ENCODE measurements around the gene SSNA1.

SSNA1 gene

DNA sequence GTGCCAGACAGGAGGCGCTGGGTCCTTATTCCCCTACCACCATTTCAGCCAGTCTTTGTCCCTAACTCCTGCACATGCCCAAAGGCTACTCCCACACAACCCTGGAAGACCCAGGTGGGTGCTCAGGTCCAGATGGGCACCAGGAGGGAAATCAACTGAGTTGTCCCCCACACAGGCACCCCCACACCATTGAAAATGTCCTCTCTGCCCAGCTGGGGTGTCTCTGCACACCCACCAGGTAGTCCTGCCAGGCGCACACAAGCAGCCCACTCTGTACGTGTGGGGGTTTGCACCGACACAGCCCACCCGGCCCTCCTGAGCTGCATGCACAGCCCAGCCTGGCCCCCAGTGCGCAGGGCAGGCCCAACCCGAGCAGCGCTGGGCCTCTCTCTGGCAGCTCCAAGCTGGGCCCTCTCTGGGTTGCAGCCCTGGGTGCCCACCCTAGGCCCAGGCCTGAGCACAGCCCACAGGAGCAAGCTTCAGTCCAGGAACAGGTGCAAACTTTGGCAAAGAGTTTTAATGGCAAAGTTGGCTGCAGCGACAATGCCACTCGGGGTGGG is 31.4 kb downstream of the SSNA1 start:
- TF ChIP-seq CTCF (IDR thresholded peaks at IDR 0.05; ENCODE audit: control insufficient read depth, extremely low read depth, insufficient read depth), result no peak
- DNase-seq (ENCODE audit: low read depth), result no peak
- no peak overlapping the region for H3K4me3 ChIP-seq (ENCODE audit: low read depth, low read length)

GRCh38 chr9:137220317-137221094 is 32.0 kb downstream of the SSNA1 start:
- H3K4me3 ChIP-seq (ENCODE audit: low read depth, low read length), result no peak overlapping the region
- DNase-seq (ENCODE audit: low read depth), result no peak
- TF ChIP-seq CTCF (IDR thresholded peaks at IDR 0.05; ENCODE audit: control insufficient read depth, extremely low read depth, insufficient read depth), result no peak

- no peak for TF ChIP-seq CTCF (IDR thresholded peaks at IDR 0.05; ENCODE audit: control insufficient read depth, extremely low read depth, insufficient read depth)
These were observed 32.6 kb downstream of the SSNA1 start for GRCh38 chr9:137221095-137221505.

DNA sequence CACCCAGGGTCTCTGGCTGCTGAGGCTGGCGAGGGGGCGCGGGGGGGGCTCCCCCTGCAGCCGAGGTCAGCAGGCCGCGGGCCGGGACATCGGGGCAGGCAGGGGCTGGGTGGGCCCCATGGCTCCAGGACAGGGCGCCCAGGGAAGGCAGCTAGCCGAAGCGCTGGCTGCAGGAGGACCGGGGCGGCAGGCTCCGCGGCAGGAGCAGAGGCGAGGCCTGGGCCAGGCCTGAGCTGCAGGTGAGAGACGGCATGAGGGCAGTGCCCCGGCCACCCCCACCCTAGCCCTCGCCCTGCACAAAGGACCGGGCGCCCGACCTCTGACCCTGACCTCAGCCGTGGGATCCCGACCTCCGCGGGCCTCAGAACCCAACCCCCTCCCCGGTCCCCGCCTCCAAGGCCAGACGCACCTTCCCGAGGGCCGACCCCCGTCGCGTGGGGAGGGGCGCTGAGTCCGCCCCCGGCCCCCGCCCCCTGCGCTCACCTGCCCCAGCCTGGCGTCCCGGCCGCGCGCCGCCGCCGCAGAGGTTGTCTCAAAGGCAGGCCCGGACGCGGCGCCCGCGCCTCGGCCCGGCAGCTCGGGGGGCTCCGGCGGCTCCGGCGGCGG is 33.1 kb downstream of the SSNA1 start:
- no peak for DNase-seq (ENCODE audit: low read depth)
- H3K4me3 ChIP-seq (ENCODE audit: low read depth, low read length), result peak overlapping the region; percentile 50
- TF ChIP-seq CTCF (IDR thresholded peaks at IDR 0.05; ENCODE audit: control insufficient read depth, extremely low read depth, insufficient read depth), result no peak

More at GRCh38 chr9:137221095-137221505, 32.6 kb downstream of the SSNA1 start:
- peak overlapping the region; percentile 50 for H3K4me3 ChIP-seq (ENCODE audit: low read depth, low read length)
- DNase-seq (ENCODE audit: low read depth), result no peak

DNA sequence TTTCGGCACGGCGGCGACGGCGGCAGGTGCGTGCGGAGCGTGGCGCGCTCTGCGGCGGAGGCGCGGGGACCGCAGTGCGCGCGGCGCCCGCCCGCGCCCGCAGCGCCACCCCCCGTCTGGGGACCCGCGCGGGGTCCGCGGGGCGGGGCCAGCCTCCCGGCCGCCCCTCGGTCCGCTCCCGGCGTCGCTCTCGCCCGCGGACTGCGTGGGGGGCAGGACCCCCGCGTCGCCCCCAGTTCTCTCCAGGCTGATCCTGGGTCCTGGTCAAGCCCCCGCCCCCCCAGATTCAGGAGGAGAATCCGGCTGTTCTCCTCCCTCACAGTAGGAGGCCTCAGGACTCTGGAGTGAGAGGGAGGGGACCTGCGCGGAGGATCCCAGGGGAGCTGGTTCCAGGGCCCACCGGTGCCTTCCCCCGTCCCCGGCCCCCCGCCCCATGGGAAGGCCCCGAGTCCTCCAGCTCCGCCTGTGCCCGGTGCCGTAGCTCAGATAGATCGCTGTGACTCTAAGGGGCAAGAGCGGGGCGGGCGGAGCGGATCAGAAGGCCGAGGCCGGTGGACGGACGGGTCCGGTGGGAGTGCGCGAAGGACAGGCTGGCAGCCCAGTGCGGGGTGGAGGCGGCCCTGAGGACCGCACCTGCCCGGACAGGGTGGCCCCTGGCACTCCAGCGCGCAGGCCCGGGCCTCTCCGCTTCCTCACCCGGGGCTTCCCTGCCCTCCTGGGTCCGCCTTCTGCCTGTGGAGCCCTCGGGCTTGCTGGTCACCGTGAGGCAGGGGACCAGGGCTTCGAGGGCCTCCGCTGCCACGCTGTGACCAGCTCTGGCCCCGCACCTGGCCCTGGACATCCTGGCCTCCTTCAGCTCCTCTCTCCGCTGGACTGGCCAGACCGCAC is 34.0 kb downstream of the SSNA1 start, which contains the start of gene RNF208:
TSS of gene RNF208 (minus strand) at position 51 of the 888 bp plus-strand sequence. CDS start 1,028 bp downstream, outside the sequence.
- TF ChIP-seq CTCF (IDR thresholded peaks at IDR 0.05; ENCODE audit: control insufficient read depth, extremely low read depth, insufficient read depth), result no peak
- no peak for DNase-seq (ENCODE audit: low read depth)
- H3K4me3 ChIP-seq (ENCODE audit: low read depth, low read length), result peak within 1 kb of the TSS; percentile 58
